ENCODE data around the gene NRF1. TPM values are rescaled to one million over a fixed set of nuclear protein-coding genes. Genes with fewer than 3 reads are reported as not detected.

Gene NRF1
- total RNA-seq, 1 experiment from 2014 or later = 15.7 TPM

GRCh38 chr7:129739427-129739826 lies 127.9 kb downstream of the NRF1 start:
- no peak for DNase-seq (ENCODE audit: low read depth)

DNA sequence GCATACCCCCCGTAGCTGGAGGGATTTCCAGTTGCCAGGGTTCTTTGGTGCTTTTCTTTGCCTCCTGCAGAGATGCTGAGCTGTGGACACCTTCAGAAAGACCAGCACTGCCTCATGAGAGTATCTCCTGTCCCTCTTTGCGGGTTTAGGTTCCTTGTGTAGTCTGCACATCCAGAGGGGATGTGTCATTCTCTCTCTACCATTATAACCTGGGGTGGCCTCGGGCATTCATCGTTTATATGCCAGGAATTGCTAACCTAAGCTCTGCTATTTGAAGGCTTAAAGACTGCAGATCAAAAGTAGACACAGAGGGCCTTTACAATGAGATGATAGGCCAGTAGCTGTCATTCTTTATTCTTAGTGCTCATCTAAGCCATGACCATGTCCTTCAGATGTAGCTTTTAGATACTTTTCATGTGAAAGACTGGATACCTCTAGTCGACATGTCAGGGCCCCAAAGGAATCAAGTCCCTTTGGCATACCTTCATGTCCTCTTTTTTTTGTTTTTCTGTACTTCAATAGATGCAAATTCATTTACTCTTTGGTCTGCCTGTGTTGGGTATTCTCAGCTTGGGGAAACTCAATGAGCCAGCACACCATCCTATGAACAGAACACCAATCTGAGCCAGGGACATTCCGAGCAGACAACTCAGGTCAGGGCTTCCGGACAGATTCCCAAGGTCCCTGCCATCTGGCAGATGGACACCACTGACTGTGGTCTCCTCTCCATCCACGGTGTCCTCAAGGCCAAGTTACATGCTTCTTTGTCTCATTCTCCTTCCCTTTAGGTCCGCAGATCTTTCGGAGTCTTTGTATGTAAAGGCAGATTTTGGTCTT lies 129.3 kb downstream of the NRF1 start:
- no peak for DNase-seq (ENCODE audit: low read depth)

- no peak for DNase-seq (ENCODE audit: low read depth)
Observed at GRCh38 chr7:129741743-129742213, 130.3 kb downstream of the NRF1 start.

DNA sequence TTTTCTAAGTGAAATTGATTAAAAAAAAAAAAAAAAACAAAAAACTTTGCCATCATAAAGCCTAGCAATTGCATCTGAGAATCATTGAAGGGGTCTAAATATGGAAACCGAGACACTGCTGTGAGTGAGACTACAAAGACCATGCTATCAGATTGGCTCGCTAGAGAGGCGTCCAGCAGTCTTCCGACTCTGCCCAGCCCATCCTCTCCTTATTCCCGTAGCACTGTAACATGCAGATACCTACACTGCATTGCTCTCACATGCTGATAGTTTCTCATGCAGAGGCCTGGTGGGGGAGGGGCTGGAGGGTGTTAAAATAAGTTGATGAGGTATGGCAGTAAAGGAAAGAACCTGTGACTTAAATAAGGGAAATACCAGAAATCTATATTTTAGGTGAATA lies 130.7 kb downstream of the NRF1 start:
- no peak for DNase-seq (ENCODE audit: low read depth)

GRCh38 chr7:129746857-129747529 lies 135.5 kb downstream of the NRF1 start:
- no peak for DNase-seq (ENCODE audit: low read depth)

GRCh38 chr7:129748356-129749109 lies 137.0 kb downstream of the NRF1 start:
- no peak for DNase-seq (ENCODE audit: low read depth)

DNA sequence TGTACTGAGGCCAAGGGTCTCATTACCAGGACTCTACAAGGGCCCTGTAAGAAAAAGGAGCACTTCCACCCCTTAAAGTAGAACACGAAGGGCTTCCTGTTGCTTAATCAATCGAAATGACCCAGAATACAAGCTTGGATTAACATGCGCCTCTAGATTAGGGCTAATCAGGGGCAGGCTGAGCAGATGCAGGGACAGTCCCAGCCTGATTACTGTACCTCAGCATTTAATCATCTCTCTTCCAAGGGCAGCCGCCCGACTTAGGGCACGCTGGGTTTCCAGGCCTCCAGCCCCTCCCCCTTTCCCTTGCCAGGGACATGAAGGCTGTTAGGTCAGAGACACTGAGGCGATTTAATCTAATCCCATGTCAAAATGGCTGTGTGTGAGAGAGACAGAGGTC lies 138.6 kb downstream of the NRF1 start:
- DNase-seq (ENCODE audit: low read depth) = no peak

DNA sequence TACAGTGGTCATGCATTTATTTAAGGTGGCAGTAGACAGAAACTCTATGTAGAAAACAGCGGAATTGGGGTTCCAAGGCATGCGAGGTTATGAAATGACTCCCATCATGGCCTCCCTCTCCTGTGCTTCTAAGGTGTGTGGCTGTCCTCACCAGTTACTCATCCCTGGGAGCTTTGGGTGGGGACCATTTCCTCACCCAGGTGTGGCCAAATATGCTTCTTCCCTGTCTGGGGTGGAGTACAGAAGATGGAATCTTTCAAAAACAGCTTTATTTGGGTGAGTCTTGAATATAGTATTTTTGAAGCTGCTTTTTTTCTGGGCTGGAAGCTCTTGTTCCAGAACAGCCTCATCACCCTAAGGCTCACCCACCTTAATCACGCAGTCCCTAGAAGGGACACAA lies 139.0 kb downstream of the NRF1 start:
- no peak for DNase-seq (ENCODE audit: low read depth)

DNA sequence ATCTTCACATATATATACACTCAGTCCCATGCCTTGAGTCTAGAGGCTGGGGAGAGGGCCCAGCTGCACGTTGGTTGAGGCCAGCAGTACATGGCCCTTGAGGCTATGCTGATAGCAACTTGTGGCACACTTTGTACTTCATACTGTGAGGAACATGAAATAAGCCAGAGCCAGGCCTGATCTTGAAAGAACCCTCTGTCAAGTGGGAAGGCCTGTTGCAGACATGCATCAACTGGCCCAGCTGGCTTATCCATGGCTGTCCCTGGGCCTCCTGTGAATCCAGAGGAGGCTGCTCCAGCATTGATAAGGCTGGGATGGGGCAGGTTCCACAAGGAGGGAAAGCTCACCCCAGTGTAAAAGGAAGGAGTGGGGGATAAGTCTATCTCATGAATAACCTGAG lies 140.4 kb downstream of the NRF1 start:
- DNase-seq (ENCODE audit: low read depth) = no peak

- DNase-seq (ENCODE audit: low read depth) = no peak
Observed at GRCh38 chr7:129752760-129753159, 141.2 kb downstream of the NRF1 start.

- no peak for DNase-seq (ENCODE audit: low read depth)
Observed at GRCh38 chr7:129754406-129754805, 142.9 kb downstream of the NRF1 start.

- no peak for DNase-seq (ENCODE audit: low read depth)
Observed at GRCh38 chr7:129757991-129758390, 146.5 kb downstream of the NRF1 start.

GRCh38 chr7:129762387-129762969 lies 151.0 kb downstream of the NRF1 start:
- DNase-seq (ENCODE audit: low read depth) = no peak

- no peak for DNase-seq (ENCODE audit: low read depth)
Observed at GRCh38 chr7:129764247-129765084, 152.9 kb downstream of the NRF1 start.

- DNase-seq (ENCODE audit: low read depth) = no peak
Observed at GRCh38 chr7:129765352-129765751, 153.8 kb downstream of the NRF1 start.

- DNase-seq (ENCODE audit: low read depth) = no peak
Observed at GRCh38 chr7:129767120-129768015, 155.8 kb downstream of the NRF1 start.

DNA sequence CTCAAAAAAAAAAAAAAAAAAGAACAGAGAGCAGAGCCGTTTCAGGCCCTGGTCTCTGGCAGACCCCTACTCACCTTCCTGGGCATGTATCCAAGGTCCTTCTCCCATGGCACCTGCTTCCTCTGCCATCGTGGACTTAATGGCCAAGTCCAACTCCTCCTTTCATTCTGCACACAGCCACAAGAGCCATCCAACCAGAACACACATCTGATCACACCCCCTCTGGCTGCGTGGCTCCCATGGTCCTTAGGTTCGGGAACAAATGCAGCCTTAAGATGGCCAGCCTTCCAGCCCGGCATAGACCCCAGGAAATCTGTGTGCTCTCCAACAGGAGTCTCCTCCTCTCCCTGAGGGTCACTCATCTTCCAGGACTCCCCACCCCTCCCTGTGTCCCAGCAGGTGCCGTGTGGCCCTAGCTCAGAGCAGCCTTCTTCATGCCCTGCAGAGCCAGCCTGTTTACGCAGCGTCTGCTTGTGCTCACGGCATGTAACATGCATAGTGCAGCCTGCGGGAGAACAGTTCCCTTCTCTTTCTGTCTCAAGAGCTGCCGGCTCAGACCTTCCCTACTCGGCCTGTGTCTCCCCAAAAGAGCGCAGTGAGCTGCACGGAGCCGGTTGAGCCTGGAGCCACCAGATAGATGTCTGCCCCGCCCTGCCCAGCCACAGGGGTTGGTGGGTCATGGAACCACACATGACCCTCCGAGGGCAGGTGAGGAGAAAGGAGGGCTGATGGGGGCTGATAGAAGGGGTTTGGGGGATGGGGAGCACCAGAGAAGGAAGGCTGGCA lies 157.3 kb downstream of the NRF1 start:
- DNase-seq (ENCODE audit: low read depth) = no peak

- DNase-seq (ENCODE audit: low read depth) = no peak
Observed at GRCh38 chr7:129769400-129769774, 157.9 kb downstream of the NRF1 start.

Data from Daoy (cell line).